Measurements from ENCODE around the gene APOBEC3C. TPM values are rescaled to one million over a fixed set of nuclear protein-coding genes. Genes with fewer than 3 reads are reported as not detected.
"Not testable (repeated sequence)": the region's sequence is repeated elsewhere in the genome, so short reads cannot be mapped to it uniquely, and the experiment has no call there.

Gene APOBEC3C
- total and polyA plus RNA-seq, 2 donors = 5.1 to 29.6 TPM

DNA sequence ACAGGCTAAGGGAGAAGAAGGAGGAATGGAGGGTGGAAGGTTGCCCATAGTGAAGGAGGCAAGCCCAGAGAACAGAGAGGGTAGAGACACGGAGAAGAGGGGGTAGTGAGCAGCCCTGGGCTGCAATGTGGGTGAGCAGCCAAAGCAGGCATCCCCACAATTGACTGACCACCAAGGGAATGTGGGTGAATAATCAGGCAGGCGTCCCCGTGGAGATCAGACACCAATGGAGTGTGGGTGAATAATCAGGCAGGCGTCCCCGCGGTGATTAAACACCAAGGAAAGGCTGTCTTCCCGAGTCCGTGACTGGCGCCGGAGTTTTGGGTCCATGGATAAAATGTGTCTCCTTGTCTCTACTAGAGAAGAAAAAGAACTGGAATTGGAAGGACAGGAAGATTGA, 47.9 kb downstream of the APOBEC3C start:
- H3K9me3 ChIP-seq (ENCODE audit: control insufficient read depth in 2 of 2, insufficient read depth in 1 of 2, low read length in 1 of 2); H3K4me3 ChIP-seq (ENCODE audit: low read length in 2 of 2); H3K36me3 ChIP-seq (ENCODE audit: control insufficient read depth in 2 of 2, insufficient read depth in 2 of 2, low read length in 1 of 2); H3K27ac ChIP-seq (ENCODE audit: low read depth in 1 of 2, low read length in 1 of 2); DNase-seq (ENCODE audit: low read depth in 6 of 9, low spot score in 9 of 9); H3K27me3 ChIP-seq (ENCODE audit: control insufficient read depth in 2 of 2, insufficient read depth in 1 of 2, low read length in 1 of 2): not testable (repeated sequence)
- H3K4me1 ChIP-seq (ENCODE audit: control insufficient read depth in 2 of 2, insufficient read depth in 2 of 2, low read length in 2 of 2) = peaks cover 4 to 16% of the 10 kb centered on the region in 2 donors
- WGBS = 92% methylated on average over 10 of the region's 10 CpGs

DNA sequence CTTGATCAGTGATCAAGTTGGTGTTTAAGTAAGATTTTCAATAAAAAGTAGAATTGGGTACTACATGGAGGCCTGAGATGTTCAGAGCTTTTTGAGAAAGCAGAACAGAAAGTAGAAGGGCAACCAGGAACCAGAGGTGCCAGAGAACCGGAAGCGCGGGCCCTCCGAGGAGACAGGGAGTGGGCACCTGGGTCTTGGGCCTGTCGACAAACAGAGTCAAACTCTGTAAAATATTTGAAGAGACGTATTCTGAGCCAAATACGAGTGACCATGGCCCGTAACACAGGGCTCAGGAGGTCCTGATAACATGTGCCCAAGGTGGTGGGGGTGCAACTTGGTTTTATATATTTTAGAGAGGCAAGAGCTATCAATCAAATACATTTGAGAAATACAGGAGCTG, 49.8 kb downstream of the APOBEC3C start:
- 88% methylated on average over 8 of the region's 8 CpGs for WGBS
- H3K4me3 ChIP-seq (ENCODE audit: low read length in 2 of 2); DNase-seq (ENCODE audit: low read depth in 6 of 9, low spot score in 9 of 9); H3K27ac ChIP-seq (ENCODE audit: low read depth in 1 of 2, low read length in 1 of 2); H3K9me3 ChIP-seq (ENCODE audit: control insufficient read depth in 2 of 2, insufficient read depth in 1 of 2, low read length in 1 of 2); H3K36me3 ChIP-seq (ENCODE audit: control insufficient read depth in 2 of 2, insufficient read depth in 2 of 2, low read length in 1 of 2); H3K27me3 ChIP-seq (ENCODE audit: control insufficient read depth in 2 of 2, insufficient read depth in 1 of 2, low read length in 1 of 2): not testable (repeated sequence)
- peaks cover 4 to 16% of the 10 kb centered on the region in 2 donors for H3K4me1 ChIP-seq (ENCODE audit: control insufficient read depth in 2 of 2, insufficient read depth in 2 of 2, low read length in 2 of 2)

DNA sequence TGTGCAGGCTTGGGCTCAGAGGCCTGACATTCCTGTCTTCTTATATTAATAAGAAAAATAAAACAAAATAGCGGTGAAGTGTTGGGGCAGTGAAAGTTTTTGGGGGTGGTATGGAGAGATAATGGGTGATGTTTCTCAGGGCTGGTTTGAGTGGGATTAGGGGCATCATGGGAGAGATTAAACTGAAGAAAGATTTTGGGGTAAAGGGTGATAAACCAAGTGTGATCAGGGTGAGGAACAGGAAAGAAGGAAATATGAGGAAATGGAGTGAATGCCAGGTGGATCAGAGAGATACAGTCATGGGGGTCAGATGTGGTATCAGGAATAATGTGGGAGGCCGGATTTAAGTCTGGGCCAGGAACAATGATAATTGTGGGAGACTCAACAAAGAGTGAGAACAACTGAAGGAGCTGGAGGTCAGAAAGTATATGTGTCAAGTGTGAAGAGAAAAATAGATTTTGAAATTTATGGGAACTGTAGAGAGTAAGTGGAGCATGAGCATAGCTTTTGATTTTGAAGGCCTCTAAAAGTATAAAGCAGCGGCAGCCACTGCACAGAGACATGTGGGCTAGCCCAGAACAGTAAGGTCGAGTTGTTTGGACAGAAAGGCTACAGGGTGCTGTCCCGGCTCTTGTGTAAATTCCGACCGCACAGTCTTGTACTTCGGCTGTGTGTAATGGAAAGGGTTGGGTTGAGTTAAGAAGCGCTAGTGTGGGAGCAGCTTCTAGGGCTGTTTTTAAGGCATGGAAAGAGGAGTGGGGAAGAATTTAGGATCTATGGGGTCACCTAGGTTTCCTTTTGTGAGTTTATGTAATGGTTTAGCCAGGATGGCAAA, 52.6 kb downstream of the APOBEC3C start:
- not testable (repeated sequence) for H3K27ac ChIP-seq (ENCODE audit: low read depth in 1 of 2, low read length in 1 of 2); H3K4me3 ChIP-seq (ENCODE audit: low read length in 2 of 2); H3K27me3 ChIP-seq (ENCODE audit: control insufficient read depth in 2 of 2, insufficient read depth in 1 of 2, low read length in 1 of 2); H3K9me3 ChIP-seq (ENCODE audit: control insufficient read depth in 2 of 2, insufficient read depth in 1 of 2, low read length in 1 of 2); DNase-seq (ENCODE audit: low read depth in 6 of 9, low spot score in 9 of 9); H3K4me1 ChIP-seq (ENCODE audit: control insufficient read depth in 2 of 2, insufficient read depth in 2 of 2, low read length in 2 of 2); H3K36me3 ChIP-seq (ENCODE audit: control insufficient read depth in 2 of 2, insufficient read depth in 2 of 2, low read length in 1 of 2)
- WGBS = 87% methylated on average over 9 of the region's 9 CpGs

DNA sequence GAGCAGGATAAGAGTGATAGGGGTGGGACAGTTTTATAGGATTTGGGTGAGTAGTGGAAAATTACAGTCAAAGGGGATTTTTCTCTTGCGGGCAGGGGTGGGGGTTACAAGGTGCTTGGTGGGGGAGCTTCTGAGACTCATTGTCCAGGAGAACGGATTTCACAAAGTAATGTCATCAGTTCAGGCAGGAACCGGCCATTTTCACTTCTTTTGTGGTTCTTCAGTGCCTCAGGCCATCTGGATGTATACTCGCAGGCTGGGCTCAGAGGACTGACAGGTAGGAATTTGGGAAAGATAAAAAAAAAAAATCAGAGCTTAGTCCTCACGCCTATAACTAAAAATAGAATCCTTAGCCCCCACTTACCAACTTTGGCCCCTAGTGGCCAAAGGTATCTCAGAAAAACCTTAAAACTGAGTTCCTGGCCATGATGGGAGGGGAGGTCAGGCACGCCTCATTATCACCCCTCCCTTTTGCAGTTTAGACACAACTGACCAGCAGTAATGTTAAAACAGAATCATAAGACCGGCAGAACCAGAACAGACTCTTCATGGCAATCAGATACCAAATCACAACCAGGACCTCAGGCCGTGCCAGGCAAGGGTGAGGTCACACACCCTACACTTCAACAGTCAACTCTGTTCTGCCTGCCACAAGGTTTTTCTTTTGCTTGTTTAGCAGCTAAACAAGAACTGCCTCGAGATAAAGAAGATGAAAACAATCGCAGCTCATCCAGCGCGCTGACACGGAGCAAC, 54.2 kb downstream of the APOBEC3C start:
- H3K27me3 ChIP-seq (ENCODE audit: control insufficient read depth in 2 of 2, insufficient read depth in 1 of 2, low read length in 1 of 2) = no peaks in the 10 kb centered on the region
- no peak overlapping the region for H3K4me3 ChIP-seq (ENCODE audit: low read length in 2 of 2)
- H3K4me1 ChIP-seq (ENCODE audit: control insufficient read depth in 2 of 2, insufficient read depth in 2 of 2, low read length in 2 of 2) = peaks cover 4 to 11% of the 10 kb centered on the region in 2 donors
- no peak overlapping the region for H3K27ac ChIP-seq (ENCODE audit: low read depth in 1 of 2, low read length in 1 of 2)
- no peaks in the 10 kb centered on the region for H3K36me3 ChIP-seq (ENCODE audit: control insufficient read depth in 2 of 2, insufficient read depth in 2 of 2, low read length in 1 of 2)
- DNase-seq (ENCODE audit: low read depth in 6 of 9, low spot score in 9 of 9) = no peak
- no peaks in the 10 kb centered on the region for H3K9me3 ChIP-seq (ENCODE audit: control insufficient read depth in 2 of 2, insufficient read depth in 1 of 2, low read length in 1 of 2)
- 95% methylated on average over 13 of the region's 13 CpGs for WGBS

Other genes starting within 250 kb of the APOBEC3C start
- 20.4 TPM for gene DNAL4, start 220.1 kb upstream of the APOBEC3C start, total RNA-seq
- 19.6 TPM for gene DNAL4, start 220.1 kb upstream of the APOBEC3C start, polyA plus RNA-seq
- 0.28 TPM for gene NPTXR, start 170.2 kb upstream of the APOBEC3C start, total RNA-seq
- gene NPTXR, start 170.2 kb upstream of the APOBEC3C start, polyA plus RNA-seq = 1.3 TPM
- 24.0 TPM for gene CBX6, start 142.0 kb upstream of the APOBEC3C start, total RNA-seq
- gene CBX6, start 142.0 kb upstream of the APOBEC3C start, polyA plus RNA-seq = 23.3 TPM
- 1.4 TPM for gene APOBEC3A, start 56.6 kb upstream of the APOBEC3C start, total RNA-seq
- gene APOBEC3A, start 56.6 kb upstream of the APOBEC3C start, polyA plus RNA-seq = 17.3 TPM
- gene APOBEC3B, start 31.9 kb upstream of the APOBEC3C start, total RNA-seq = 6.8 TPM
- gene APOBEC3B, start 31.9 kb upstream of the APOBEC3C start, polyA plus RNA-seq = 9.2 TPM
- 8.2 TPM for gene APOBEC3D, start 6.9 kb downstream of the APOBEC3C start, total RNA-seq
- 7.0 TPM for gene APOBEC3D, start 6.9 kb downstream of the APOBEC3C start, polyA plus RNA-seq
- 6.4 TPM for gene APOBEC3F, start 26.6 kb downstream of the APOBEC3C start, total RNA-seq
- 7.2 TPM for gene APOBEC3F, start 26.6 kb downstream of the APOBEC3C start, polyA plus RNA-seq
- gene APOBEC3G, start 63.0 kb downstream of the APOBEC3C start, total RNA-seq = 32.3 TPM
- 43.1 TPM for gene APOBEC3G, start 63.0 kb downstream of the APOBEC3C start, polyA plus RNA-seq
- 1.6 TPM for gene APOBEC3H, start 83.0 kb downstream of the APOBEC3C start, total RNA-seq
- gene APOBEC3H, start 83.0 kb downstream of the APOBEC3C start, polyA plus RNA-seq = 5.4 TPM
- 4.2 TPM for gene CBX7, start 138.4 kb downstream of the APOBEC3C start, total RNA-seq
- 34.5 TPM for gene CBX7, start 138.4 kb downstream of the APOBEC3C start, polyA plus RNA-seq
- gene PDGFB, start 230.7 kb downstream of the APOBEC3C start, total RNA-seq = 1.6 TPM
- gene PDGFB, start 230.7 kb downstream of the APOBEC3C start, polyA plus RNA-seq = 4.3 TPM